Aorta (tissue), 5 donors: Measurements from ENCODE around the gene ZNF516. TPM values are rescaled to one million over a fixed set of nuclear protein-coding genes. Genes with fewer than 3 reads are reported as not detected.

Experiments used
- ATAC-seq: fragments of 200-7000 bp; cut with Tn5 transposase; one replicate; pipeline ENCODE4 v1.9.1; 2022; ENCODE audit warnings: moderate library complexity; ENCODE audit not compliant: low FRiP score
- DNase-seq, 2 donors: peaks; one replicate each; pipeline ENCODE4 v3.0.0-alpha.2; 2020
- H3K27ac ChIP-seq, 2 donors: one replicate each; pipeline ENCODE4 v1.5.1; 2013; ENCODE audit warnings: low read length in 2 of 2, mild to moderate bottlenecking in 2 of 2, moderate library complexity in 2 of 2, control low read depth in 1 of 2, inconsistent platforms in 1 of 2, low read depth in 1 of 2
- H3K27me3 ChIP-seq, 2 donors: one replicate each; pipeline ENCODE4 v1.6.1; 2013; ENCODE audit warnings: control low read depth in 1 of 2, low read length in 1 of 2, mild to moderate bottlenecking in 1 of 2, moderate library complexity in 1 of 2; ENCODE audit not compliant: insufficient read depth in 2 of 2, control insufficient read depth in 1 of 2
- H3K36me3 ChIP-seq, 2 donors: one replicate each; pipeline ENCODE4 v1.6.1; 2013; ENCODE audit warnings: control low read depth in 1 of 2, low read length in 1 of 2, mild to moderate bottlenecking in 1 of 2; ENCODE audit not compliant: insufficient read depth in 2 of 2, control insufficient read depth in 1 of 2
- H3K4me1 ChIP-seq, 2 donors: one replicate each; pipeline ENCODE4 v1.6.1; 2013; ENCODE audit warnings: low read length in 2 of 2, control low read depth in 1 of 2, mild to moderate bottlenecking in 1 of 2, moderate library complexity in 1 of 2; ENCODE audit not compliant: insufficient read depth in 2 of 2, control insufficient read depth in 1 of 2
- H3K4me3 ChIP-seq, 2 donors: one replicate each; pipeline ENCODE4 v1.5.1; 2013; ENCODE audit warnings: low read length in 2 of 2, control low read depth in 1 of 2, mild to moderate bottlenecking in 1 of 2
- H3K9me3 ChIP-seq: one replicate; pipeline ENCODE4 v1.6.1; 2013; ENCODE audit warnings: mild to moderate bottlenecking, low read length; ENCODE audit not compliant: control insufficient read depth
- WGBS, 2 donors: extraction: QIAGEN DNeasy Blood & Tissue Kit; methylation state at CpG; one replicate each; pipeline ENCODE4 v1.1.7; 2013; 5-methylcytosine and 5-hydroxymethylcytosine counted together
- intact Hi-C, 2 donors: fragments of 100-400 bp; cut with DNase I; formaldehyde crosslinking; loops; one replicate each; pipeline versions ENCODE4 v1.14.2 to v1.15.0; 2022
- polyA plus RNA-seq, 2 donors: library from polyadenylated mRNA; stranded (reverse); fragments of 200-250 nt; gene quantifications; one replicate each; pipeline ENCODE4 v1.2.3, GENCODE V29; 2013
- total RNA-seq, 2 donors: library from RNA; stranded (reverse); fragmentation: NEBNext Ultra II Directional; extraction: Animal tissue kit (Norgen Biotek cat#: 25700); gene quantifications; one replicate each; pipeline ENCODE4 v1.2.1, GENCODE V29; 2021
- donor health status: healthy with polysubstance abuse.
- donor health status: Bipolar disorder and iron deficiency.
- donor health status: DM: no; HTN: no; CAD: no.
- donor health status: DM: no; HTN: no; CAD: no.
- donor health status: DM: yes; HTN: yes; CAD: no.

ZNF516 gene
- total and polyA plus RNA-seq, 4 donors = 2.0 to 55.6 (median 17.1) TPM

DNA sequence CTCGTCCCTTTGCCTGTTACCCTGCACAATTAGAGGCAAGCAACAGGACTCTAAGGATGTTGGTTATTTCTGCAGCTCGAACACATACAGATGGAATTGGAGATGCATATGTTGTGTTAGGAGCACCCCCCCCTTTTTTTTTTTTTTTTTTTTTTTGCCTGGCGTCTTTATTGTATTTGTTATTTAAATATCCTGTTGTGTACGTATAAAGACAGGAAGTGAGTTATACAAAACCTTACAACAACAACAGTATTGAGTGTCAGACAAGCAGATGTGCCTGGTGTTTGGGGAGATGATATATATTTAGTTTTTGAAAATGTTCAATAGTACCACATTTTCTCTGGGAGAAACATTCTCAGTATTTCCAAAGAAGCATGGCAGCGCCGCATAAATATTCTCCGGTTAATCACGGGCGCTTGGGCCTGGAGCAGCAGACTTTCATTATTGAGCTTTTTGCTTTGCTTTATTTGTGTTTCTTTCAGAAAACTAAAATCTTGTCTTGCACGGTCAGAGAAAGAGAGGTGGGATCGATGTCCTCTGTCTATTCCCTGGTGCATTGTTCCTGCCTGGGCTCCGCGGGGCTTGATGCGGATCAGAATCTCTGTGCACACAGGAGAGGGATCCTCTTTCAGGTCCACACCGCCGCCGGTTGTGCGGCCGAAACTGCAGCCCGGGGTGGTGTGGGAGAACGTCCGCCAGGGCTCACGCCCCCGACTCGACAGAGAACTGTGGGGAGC lies 23.2 kb upstream of the ZNF516 start:
- WGBS, 2 donors = 29 to 31% methylated on average over 25 of the region's 25 CpGs
- no peaks in the 10 kb centered on the region for H3K4me1 ChIP-seq
- H3K4me3 ChIP-seq = peak overlapping the region in 1 of 2 donors; percentile 39
- intact Hi-C loops = no loop called here
- no peaks in the 10 kb centered on the region for H3K27me3 ChIP-seq
- H3K9me3 ChIP-seq = no peaks in the 10 kb centered on the region
- DNase-seq (peak; percentile 70 to 82), ATAC-seq (peak; percentile 77)
- H3K27ac ChIP-seq = no peak overlapping the region
- H3K36me3 ChIP-seq = no peaks in the 10 kb centered on the region

DNA sequence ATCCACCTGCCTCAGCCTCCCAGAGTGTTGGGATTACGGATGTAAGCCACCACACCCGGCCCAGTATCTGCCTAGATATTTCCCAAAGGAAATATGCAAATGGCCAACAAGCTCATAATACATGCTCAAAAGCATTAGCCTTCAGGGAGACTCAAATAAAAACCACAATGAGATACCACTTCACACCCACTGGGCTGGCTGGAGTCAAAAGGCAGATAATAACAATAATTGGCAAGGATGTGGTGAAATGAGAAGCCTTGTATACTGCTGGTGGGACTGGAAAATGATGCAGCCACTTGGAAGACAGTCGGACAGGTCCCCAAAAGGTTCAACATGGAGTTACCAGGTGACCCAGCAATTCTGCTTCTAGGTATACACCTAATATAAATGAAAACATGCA lies 20.5 kb upstream of the ZNF516 start:
- no peak overlapping the region for H3K4me3 ChIP-seq
- whole genome bisulfite sequencing, 2 donors = 91% methylated on average over 3 of the region's 3 CpGs
- DNase-seq (no peak), ATAC-seq (no peak)
- H3K27ac ChIP-seq = no peak overlapping the region
- no peaks in the 10 kb centered on the region for H3K4me1 ChIP-seq
- no peaks in the 10 kb centered on the region for H3K36me3 ChIP-seq
- intact Hi-C loops = no loop called here
- no peaks in the 10 kb centered on the region for H3K9me3 ChIP-seq
- no peaks in the 10 kb centered on the region for H3K27me3 ChIP-seq

DNA sequence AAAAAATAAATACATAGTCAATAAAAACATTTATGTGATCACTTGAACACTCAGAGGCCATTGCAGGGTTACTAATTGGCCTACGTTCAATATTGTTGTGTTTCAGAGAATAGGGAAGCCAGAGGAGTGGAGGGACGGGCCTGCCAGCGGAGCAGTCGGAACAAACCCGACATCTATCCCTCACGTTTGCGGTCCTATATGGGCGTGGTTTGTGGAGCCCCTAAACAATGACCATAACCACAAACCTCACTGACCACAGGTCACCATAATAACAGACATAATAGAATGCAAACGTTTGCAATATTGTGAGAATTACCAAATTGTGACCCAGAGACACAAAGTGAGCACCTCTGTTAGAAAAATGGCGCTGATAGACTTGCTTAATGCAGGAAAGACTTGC lies 19.5 kb upstream of the ZNF516 start:
- 82% methylated on average over 10 of the region's 10 CpGs for WGBS, 2 donors
- H3K4me3 ChIP-seq = no peak overlapping the region
- DNase-seq = no peak
- intact Hi-C loops = no loop called here
- no peaks in the 10 kb centered on the region for H3K4me1 ChIP-seq
- H3K27ac ChIP-seq = no peak overlapping the region
- H3K9me3 ChIP-seq = no peaks in the 10 kb centered on the region
- no peaks in the 10 kb centered on the region for H3K36me3 ChIP-seq
- no peaks in the 10 kb centered on the region for H3K27me3 ChIP-seq
- ATAC-seq = no peak

DNA sequence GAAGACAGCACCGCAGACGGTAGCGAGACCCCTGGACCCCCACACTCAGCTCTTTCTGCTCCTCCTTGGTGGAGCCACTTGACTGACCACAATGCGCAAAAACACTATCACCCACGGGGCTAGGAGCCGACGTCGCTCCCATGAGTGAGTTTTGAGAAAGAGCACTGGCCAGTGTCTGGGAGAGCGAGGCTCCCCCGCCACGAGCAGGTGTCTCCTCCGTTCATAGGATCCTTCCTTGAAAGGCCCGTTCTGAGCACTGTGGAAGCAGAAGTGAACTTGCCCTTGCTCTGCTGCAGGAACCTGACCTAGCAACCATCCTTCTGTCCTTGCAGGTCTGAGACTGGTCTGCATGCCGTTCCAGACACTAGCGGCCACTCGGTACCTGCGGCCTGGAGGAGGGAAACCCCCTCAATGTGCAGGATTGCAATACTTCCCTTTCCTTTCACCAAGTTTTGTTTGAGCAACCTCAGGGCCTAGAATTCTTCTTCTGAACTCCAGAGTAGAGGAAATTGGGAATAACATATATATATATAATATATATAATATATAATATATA lies 12.9 kb upstream of the ZNF516 start:
- Histone ChIP-seq H3K27me3 (no peaks in the 10 kb centered on the region), H3K9me3 (no peaks in the 10 kb centered on the region), H3K27ac (no peak overlapping the region), H3K4me3 (no peak overlapping the region), H3K4me1 (no peaks in the 10 kb centered on the region), H3K36me3 (no peaks in the 10 kb centered on the region)
- ATAC-seq (no peak), DNase-seq (no peak)
- intact Hi-C loops = no loop called here
- WGBS, 2 donors = 92 to 95% methylated on average over 17 of the region's 17 CpGs

DNA sequence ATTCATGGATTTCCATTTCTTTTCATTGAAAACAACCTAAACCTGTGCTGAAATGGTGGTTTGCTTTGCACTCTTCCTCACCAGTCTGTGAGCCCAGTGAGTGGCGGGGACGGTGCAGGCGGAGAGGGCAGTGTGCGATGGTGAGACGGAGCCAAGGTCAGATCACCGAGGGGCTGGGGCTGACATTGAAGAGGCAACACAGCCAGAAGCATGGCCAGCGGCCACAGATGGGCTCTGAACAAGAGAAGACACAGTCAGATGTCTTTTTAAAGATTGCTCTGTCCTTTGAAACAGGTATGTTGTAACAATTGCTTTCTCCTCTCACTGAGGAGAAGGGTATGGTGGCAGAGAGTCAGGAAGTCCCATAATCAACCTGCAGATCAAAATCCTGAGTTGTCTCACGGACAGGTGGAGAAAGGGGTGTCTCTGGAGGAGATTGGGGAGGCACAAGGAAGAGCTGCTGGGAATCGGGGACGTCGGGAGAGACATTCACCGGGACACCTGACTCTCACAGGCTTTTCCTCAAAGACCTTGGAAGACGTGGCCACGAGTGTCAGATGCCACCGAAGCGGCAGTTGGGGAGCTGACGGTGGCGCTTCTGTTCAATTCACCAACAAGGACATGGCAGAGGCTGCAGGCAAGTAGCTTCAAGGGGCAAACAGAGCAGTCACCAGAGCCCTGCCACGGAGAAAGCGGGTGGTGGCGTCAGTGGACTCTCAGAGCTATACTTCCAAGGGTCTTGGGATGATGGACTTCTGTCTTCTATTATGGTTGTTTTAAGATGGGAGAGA lies 12.1 kb upstream of the ZNF516 start:
- intact Hi-C loops = no loop called here
- H3K27ac ChIP-seq = no peak overlapping the region
- no peaks in the 10 kb centered on the region for H3K27me3 ChIP-seq
- ATAC-seq (no peak), DNase-seq (no peak)
- no peaks in the 10 kb centered on the region for H3K4me1 ChIP-seq
- no peaks in the 10 kb centered on the region for H3K36me3 ChIP-seq
- no peak overlapping the region for H3K4me3 ChIP-seq
- H3K9me3 ChIP-seq = no peaks in the 10 kb centered on the region
- WGBS, 2 donors = 90 to 94% methylated on average over 21 of the region's 21 CpGs

DNA sequence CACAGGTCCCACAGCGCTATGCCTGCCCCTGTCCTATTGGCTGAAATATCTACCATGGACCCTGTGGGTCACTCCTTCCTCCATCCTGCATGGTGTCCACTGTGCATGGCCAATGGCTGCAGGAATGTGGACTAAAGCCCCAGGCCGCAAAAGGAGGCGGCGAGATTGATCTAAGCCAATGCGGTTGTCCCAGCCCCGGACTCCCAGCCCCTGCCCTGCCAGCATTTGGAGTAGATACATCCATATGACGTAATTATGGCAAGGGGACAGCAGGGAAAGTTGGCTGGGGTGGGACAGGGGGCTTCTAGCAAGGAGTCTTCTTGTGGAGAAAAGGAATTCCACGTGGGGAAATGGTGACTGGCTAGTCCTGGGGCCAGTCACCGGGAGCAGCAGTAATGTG lies 11.4 kb upstream of the ZNF516 start:
- H3K27me3 ChIP-seq = no peaks in the 10 kb centered on the region
- DNase-seq (no peak), ATAC-seq (no peak)
- intact Hi-C loops = no loop called here
- 92 to 93% methylated on average over 9 of the region's 9 CpGs for WGBS, 2 donors
- H3K9me3 ChIP-seq = no peaks in the 10 kb centered on the region
- H3K4me1 ChIP-seq = no peaks in the 10 kb centered on the region
- H3K27ac ChIP-seq = no peak overlapping the region
- no peak overlapping the region for H3K4me3 ChIP-seq
- H3K36me3 ChIP-seq = no peaks in the 10 kb centered on the region

DNA sequence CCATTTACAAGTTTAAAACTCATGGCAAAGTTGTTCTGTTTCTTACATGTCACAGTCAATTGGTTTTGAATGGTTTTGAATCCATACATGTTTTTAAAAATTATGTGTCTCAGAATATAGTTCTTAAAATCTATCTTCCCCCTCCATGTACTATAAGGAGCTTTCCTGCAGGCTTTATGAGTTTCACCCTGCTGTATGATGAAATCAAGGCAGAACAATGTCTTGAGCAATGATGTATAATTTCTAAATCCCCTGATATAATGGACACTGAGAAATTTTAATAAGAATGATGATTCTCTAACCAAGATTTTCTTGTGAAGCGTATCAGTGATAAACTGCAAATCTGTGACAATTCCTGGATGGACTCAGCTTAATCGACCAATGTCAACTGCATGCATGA lies 10.6 kb upstream of the ZNF516 start:
- DNase-seq (no peak), ATAC-seq (no peak)
- whole genome bisulfite sequencing, 2 donors = 95 to 97% methylated on average over 2 of the region's 2 CpGs
- H3K4me1 ChIP-seq = no peaks in the 10 kb centered on the region
- no peaks in the 10 kb centered on the region for H3K36me3 ChIP-seq
- H3K27me3 ChIP-seq = no peaks in the 10 kb centered on the region
- H3K4me3 ChIP-seq = no peak overlapping the region
- intact Hi-C loops = no loop called here
- no peaks in the 10 kb centered on the region for H3K9me3 ChIP-seq
- H3K27ac ChIP-seq = no peak overlapping the region

DNA sequence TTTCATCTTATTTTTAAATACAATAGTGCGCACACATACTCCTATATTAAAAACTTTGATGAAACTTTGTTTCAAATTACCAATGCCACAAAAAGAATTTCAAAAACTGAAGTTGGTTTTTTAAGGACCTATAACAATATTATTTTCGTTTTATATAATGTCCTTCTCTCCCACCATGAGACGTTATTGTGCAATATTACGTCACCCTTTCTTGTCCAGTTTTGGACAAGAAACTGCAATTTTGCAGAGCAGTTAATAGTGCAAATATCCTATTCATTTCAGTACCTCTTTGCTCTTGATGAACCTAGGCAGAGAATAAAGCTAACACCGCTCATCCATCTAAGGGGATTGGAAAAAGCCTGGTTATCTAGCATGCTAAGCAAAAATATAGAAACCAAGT lies 9.7 kb upstream of the ZNF516 start:
- Histone ChIP-seq H3K4me1 (no peaks in the 10 kb centered on the region), H3K9me3 (no peaks in the 10 kb centered on the region), H3K36me3 (no peaks in the 10 kb centered on the region), H3K27me3 (no peaks in the 10 kb centered on the region), H3K27ac (no peak overlapping the region), H3K4me3 (no peak overlapping the region)
- 81 to 85% methylated on average over 5 of the region's 5 CpGs for WGBS, 2 donors
- ATAC-seq = no peak
- no peak for DNase-seq
- intact Hi-C loops = no loop called here
